Endothelial cell of umbilical vein (primary cell): ENCODE measurements around the gene RPS21. TPM values are rescaled to one million over a fixed set of nuclear protein-coding genes. Genes with fewer than 3 reads are reported as not detected.
A peak's percentile ranks its signal among the peaks of the same experiment; 100 is the strongest.

Experiments used
- BruUV-seq: library from RNA; stranded (reverse); fragments of 400-500 nt; replicated peaks from 2 replicates; lab custom pipeline; 2021; lab: Mats Ljungman, UMichigan
- CTCF ChIA-PET: fragments of 300-600, 350-600 bp; sonication (Branson Sonifier 250); formaldehyde crosslinking; loops from one replicate; lab custom pipeline; 2021; ENCODE audit warnings: antibody characterized with exemption, inconsistent platforms; lab: Charles Lee
- POLR2A ChIA-PET: fragments of 300-600, 350-600 bp; sonication (Branson Sonifier 250); formaldehyde crosslinking; loops from one replicate; lab custom pipeline; 2021; ENCODE audit warnings: antibody characterized with exemption, inconsistent platforms; lab: Charles Lee
- DNase-seq: peaks from one replicate; pipeline ENCODE4 v3.0.0-alpha.2; 2011; ENCODE audit warnings: low read depth, low spot score
- FAIRE-seq: peaks from 2 replicates; lab custom pipeline; 2011; peaks lifted over from hg19 to GRCh38; lab: Jason Lieb, UNC
- H2AFZ ChIP-seq: 2 replicates; pipeline ENCODE4 v1.6.0; 2012; ENCODE audit warnings: low read depth, low read length, control low read depth, inconsistent platforms
- H3K27ac ChIP-seq: 2 replicates; pipeline ENCODE4 v1.5.1; 2011; ENCODE audit warnings: low read depth, mild to moderate bottlenecking, control low read depth, low read length, moderate library complexity; ENCODE audit not compliant: insufficient read depth
- H3K27me3 ChIP-seq, 2 experiments: 2 replicates each; pipeline versions ENCODE4 v1.6.0 to v1.6.1; 2011; ENCODE audit warnings: low read length in 2 of 2, mixed read lengths in 1 of 2; ENCODE audit not compliant: control insufficient read depth in 2 of 2, insufficient read depth in 2 of 2
- H3K36me3 ChIP-seq, 2 experiments: 2 replicates in 1 of 2; 3 replicates in 1 of 2; pipeline ENCODE4 v1.5.1; 2011; ENCODE audit warnings: low read length in 2 of 2, mild to moderate bottlenecking in 1 of 2, moderate library complexity in 1 of 2; ENCODE audit not compliant: control insufficient read depth in 2 of 2, insufficient read depth in 2 of 2; ENCODE audit errors: extremely low read depth in 1 of 2
- H3K4me1 ChIP-seq: 3 replicates; pipeline ENCODE4 v1.5.1; 2011; ENCODE audit warnings: mild to moderate bottlenecking, low read length; ENCODE audit not compliant: control insufficient read depth, insufficient read depth; ENCODE audit errors: extremely low read depth
- H3K4me2 ChIP-seq: 2 replicates; pipeline ENCODE4 v1.6.1; 2011; ENCODE audit warnings: low read length, control low read depth, mixed read lengths; ENCODE audit not compliant: insufficient read depth
- H3K4me3 ChIP-seq, 3 experiments: fragments of 200-600 bp in 1 of 3; sonication (generic), shearing (Covaris generic) in 1 of 3; replicated peaks in 1 of 3; 2 replicates each; pipeline ENCODE4 v1.5.1; 2011 to 2016; ENCODE audit warnings: control low read depth in 3 of 3, low read length in 3 of 3, mild to moderate bottlenecking in 2 of 3, inconsistent platforms in 1 of 3, low read depth in 1 of 3, moderate library complexity in 1 of 3; ENCODE audit not compliant: insufficient read depth in 1 of 3
- H3K79me2 ChIP-seq: 2 replicates; pipeline ENCODE4 v1.6.0; 2012; ENCODE audit warnings: low read length, inconsistent platforms; ENCODE audit not compliant: control insufficient read depth, insufficient read depth
- H3K9ac ChIP-seq: replicated peaks from 2 replicates; pipeline ENCODE3; 2011; ENCODE audit warnings: low read length, control low read depth; ENCODE audit not compliant: insufficient read depth; ENCODE audit errors: extremely low read depth
- H3K9me1 ChIP-seq: replicated peaks from 3 replicates; pipeline ENCODE4 v1.6.0; 2011; ENCODE audit warnings: mild to moderate bottlenecking, low read length; ENCODE audit not compliant: control insufficient read depth, insufficient read depth; ENCODE audit errors: extremely low read depth
- H3K9me3 ChIP-seq: replicated peaks from 2 replicates; pipeline ENCODE4 v1.5.1; 2012; ENCODE audit warnings: low read length, inconsistent platforms; ENCODE audit not compliant: control insufficient read depth, insufficient read depth
- H4K20me1 ChIP-seq: replicated peaks from 2 replicates; pipeline ENCODE3; 2011; ENCODE audit warnings: mild to moderate bottlenecking, low read length; ENCODE audit not compliant: control insufficient read depth, insufficient read depth; ENCODE audit errors: extremely low read depth
- CTCF ChIP-seq, 2 donors: IDR thresholded peaks; 1 replicate in 1 of 2; 2 replicates in 1 of 2; pipeline ENCODE4 v1.5.1; 2011; ENCODE audit warnings: low read length in 2 of 2, mild to moderate bottlenecking in 2 of 2, moderate library complexity in 2 of 2, control low read depth in 1 of 2, inconsistent platforms in 1 of 2, low read depth in 1 of 2; ENCODE audit not compliant: insufficient read depth in 1 of 2; ENCODE audit errors: extremely low read depth in 1 of 2
- EZH2 ChIP-seq: IDR thresholded peaks from 2 replicates; pipeline ENCODE4 v1.6.1; 2012; ENCODE audit warnings: borderline replicate concordance, low read depth, mild to moderate bottlenecking, moderate library complexity, low read length, inconsistent platforms; ENCODE audit not compliant: severe bottlenecking
- FOS ChIP-seq: IDR thresholded peaks from 2 replicates; pipeline ENCODE4 v1.6.1; 2011; ENCODE audit warnings: mild to moderate bottlenecking, low read length, moderate library complexity, borderline replicate concordance; ENCODE audit not compliant: insufficient read depth
- GATA2 ChIP-seq: IDR thresholded peaks from 2 replicates; pipeline ENCODE4 v1.7.0; 2011; ENCODE audit warnings: low read depth, mild to moderate bottlenecking, moderate library complexity, mixed read lengths, low read length; ENCODE audit not compliant: insufficient read length, insufficient read depth
- JUN ChIP-seq: IDR thresholded peaks from 2 replicates; pipeline ENCODE4 v1.6.1; 2011; ENCODE audit warnings: borderline replicate concordance, low read depth; ENCODE audit not compliant: insufficient read length, insufficient read depth
- MAX ChIP-seq: IDR thresholded peaks from 2 replicates; pipeline ENCODE4 v1.6.1; 2011; ENCODE audit not compliant: insufficient read depth, insufficient read length
- MYC ChIP-seq: IDR thresholded peaks from one replicate; pipeline ENCODE4 v1.6.1; 2011; ENCODE audit warnings: mild to moderate bottlenecking, low read depth, low read length
- POLR2A ChIP-seq: IDR thresholded peaks from 2 replicates; pipeline ENCODE4 v1.6.1; 2012; ENCODE audit warnings: low read depth, mild to moderate bottlenecking, control low read depth, low read length
- POLR2AphosphoS5 ChIP-seq: IDR thresholded peaks from 2 replicates; pipeline ENCODE4 v1.6.1; 2012; ENCODE audit warnings: low read depth, mild to moderate bottlenecking, control low read depth, low read length, moderate library complexity; ENCODE audit not compliant: insufficient read depth
- dilution Hi-C: fragments of 300-500 bp; cut with MboI; formaldehyde crosslinking; loops from one replicate; pipeline ENCODE4 v1.15.0; 2019; ENCODE audit warnings: low sequenced_read_pairs; ENCODE audit not compliant: extremely low pct_ligation_motif_present
- intact Hi-C: fragments of 100-400 bp; cut with micrococcal nuclease; formaldehyde crosslinking; loops from one replicate; pipeline ENCODE4 v1.10.0; 2022
- polyA plus RNA-seq, 4 experiments: library from polyadenylated mRNA; depleted of rRNA in 3 of 4; stranded (reverse) in 3 of 4; unstranded in 1 of 4; fragments of >200 nt; gene quantifications; 2 replicates each; pipeline versions ENCODE4 v1.2.1 to v1.2.3, GENCODE V29; 2011 to 2012; ENCODE audit warnings: missing spikeins in 1 of 4
- total RNA-seq: library from RNA; stranded (reverse); gene quantifications from 2 replicates; pipeline ENCODE4 v1.2.3, GENCODE V29; 2021

RPS21 gene
- total and polyA plus RNA-seq, 2 donors (not counting 3 experiments of a cell fraction or from before 2014, with no cell fraction given) = 1,644 to 7,710 TPM

- no peak overlapping the region for H3K4me2 ChIP-seq
- BruUV-seq = no TSS peak
- intact Hi-C loops = loop anchor here (5.0 kb wide), 1 partner anchor 33 kb away; no protein-coding TSS in a partner anchor
- peaks cover 2 to 13% of the 10 kb centered on the region in 2 experiments for H3K36me3 ChIP-seq
- peak overlapping the region; percentile 89 for H3K27ac ChIP-seq
- dilution Hi-C loops = no loop called here
- peak overlapping the region; percentile 19 for H3K9ac ChIP-seq
- H3K27me3 ChIP-seq = no peaks in the 10 kb centered on the region
- no peaks in the 10 kb centered on the region for H4K20me1 ChIP-seq
- H3K4me3 ChIP-seq = no peak overlapping the region
- CTCF ChIA-PET = interaction anchor here (1.0 to 5.0 kb wide), 2 partner anchors 20 to 28 kb away, joined by 3 to 29 read pairs; no protein-coding TSS in a partner anchor
- TF ChIP-seq JUN (no peak), POLR2A (no peak), POLR2AphosphoS5 (no peak), CTCF (IDR thresholded peaks at IDR 0.05; ENCODE audit: extremely low read depth in 1 of 2, insufficient read depth in 1 of 2, low read depth in 1 of 2, low read length in 2 of 2) (no peak), MAX (no peak), GATA2 (no peak), MYC (no peak), FOS (no peak), EZH2 (no peak)
- peaks cover 62% of the 10 kb centered on the region for H3K79me2 ChIP-seq
- no peak overlapping the region for H2AFZ ChIP-seq
- no peak for DNase-seq
- POLR2A ChIA-PET = no interaction called here
- H3K4me1 ChIP-seq = peaks cover 45% of the 10 kb centered on the region
- H3K9me1 ChIP-seq = no peaks in the 10 kb centered on the region
- no peaks in the 10 kb centered on the region for H3K9me3 ChIP-seq
- no peak for FAIRE-seq
Observed at GRCh38 chr20:62354811-62355341, 32.0 kb upstream of the RPS21 start.
